ENCODE measurements around the gene IKZF5.
A peak's percentile ranks its signal among the peaks of the same experiment; 100 is the strongest.

Gene IKZF5

DNA sequence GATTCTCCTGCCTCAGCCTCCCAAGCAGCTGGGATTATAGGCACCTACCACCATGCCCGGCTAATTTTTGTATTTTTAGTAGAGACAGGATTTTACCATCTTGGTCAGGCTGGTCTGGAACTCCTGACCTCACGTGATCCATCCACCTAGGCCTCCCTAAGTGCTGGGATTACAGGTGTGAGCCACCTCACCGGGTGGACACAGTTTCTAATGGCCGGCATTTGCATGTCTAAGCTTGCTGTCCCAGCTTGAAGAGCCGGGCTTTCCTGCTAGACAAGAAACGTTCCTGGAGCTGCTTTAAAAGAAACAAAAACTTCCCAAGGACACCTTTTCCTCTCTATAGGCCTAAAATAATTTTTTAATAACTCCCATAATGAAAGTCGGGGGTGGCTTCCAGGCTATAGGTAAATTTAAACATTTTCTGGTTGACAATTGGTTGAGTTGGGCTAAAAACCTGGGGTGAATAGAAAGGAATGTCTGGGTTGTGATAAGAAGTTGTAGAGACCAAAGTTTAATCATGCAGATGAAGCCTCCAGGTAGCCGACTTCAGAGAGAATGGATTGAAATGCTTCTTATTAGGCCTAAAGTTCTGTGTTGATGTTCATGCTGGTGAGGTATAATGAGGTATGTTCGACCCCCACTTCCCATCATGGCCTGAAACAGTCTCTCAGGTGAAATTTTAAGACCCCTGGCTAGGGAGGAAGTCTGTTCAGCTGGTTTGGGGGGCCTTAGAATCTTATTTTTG is 9.0 kb upstream of the IKZF5 start:
- no peak for DNase-seq (ENCODE audit: low read depth)
- TF ChIP-seq, protein P1, sequence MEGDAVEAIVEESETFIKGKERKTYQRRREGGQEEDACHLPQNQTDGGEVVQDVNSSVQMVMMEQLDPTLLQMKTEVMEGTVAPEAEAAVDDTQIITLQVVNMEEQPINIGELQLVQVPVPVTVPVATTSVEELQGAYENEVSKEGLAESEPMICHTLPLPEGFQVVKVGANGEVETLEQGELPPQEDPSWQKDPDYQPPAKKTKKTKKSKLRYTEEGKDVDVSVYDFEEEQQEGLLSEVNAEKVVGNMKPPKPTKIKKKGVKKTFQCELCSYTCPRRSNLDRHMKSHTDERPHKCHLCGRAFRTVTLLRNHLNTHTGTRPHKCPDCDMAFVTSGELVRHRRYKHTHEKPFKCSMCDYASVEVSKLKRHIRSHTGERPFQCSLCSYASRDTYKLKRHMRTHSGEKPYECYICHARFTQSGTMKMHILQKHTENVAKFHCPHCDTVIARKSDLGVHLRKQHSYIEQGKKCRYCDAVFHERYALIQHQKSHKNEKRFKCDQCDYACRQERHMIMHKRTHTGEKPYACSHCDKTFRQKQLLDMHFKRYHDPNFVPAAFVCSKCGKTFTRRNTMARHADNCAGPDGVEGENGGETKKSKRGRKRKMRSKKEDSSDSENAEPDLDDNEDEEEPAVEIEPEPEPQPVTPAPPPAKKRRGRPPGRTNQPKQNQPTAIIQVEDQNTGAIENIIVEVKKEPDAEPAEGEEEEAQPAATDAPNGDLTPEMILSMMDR (IDR thresholded peaks at IDR 0.05; ENCODE audit: low read length, missing control alignments) = no peak
- H3K4me3 ChIP-seq (replicated peaks; ENCODE audit: low read depth, low read length) = no peak overlapping the region

DNA sequence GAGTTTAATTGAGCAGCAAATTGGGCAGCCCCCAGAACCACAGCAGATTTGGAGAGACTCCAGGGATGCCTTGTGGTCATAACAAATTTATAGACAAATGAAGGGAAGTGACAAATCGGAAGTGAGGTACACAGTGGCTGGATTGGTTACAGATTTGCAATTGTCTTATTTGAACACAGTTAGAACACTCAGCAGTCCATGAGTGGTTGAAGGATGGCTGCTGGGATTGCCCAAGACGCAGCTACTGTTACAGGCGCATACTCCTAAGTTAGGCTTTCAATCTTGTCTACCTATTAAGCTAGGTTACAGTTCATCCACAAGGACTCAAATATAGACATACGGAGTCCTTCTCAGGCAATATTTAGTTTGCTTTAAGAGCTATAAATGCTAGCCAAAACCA is 7.6 kb upstream of the IKZF5 start:
- H3K4me3 ChIP-seq (replicated peaks; ENCODE audit: low read depth, low read length) = no peak overlapping the region
- no peak for DNase-seq (ENCODE audit: low read depth)
- TF ChIP-seq, protein P1 (IDR thresholded peaks at IDR 0.05; ENCODE audit: low read length, missing control alignments) = no peak

DNA sequence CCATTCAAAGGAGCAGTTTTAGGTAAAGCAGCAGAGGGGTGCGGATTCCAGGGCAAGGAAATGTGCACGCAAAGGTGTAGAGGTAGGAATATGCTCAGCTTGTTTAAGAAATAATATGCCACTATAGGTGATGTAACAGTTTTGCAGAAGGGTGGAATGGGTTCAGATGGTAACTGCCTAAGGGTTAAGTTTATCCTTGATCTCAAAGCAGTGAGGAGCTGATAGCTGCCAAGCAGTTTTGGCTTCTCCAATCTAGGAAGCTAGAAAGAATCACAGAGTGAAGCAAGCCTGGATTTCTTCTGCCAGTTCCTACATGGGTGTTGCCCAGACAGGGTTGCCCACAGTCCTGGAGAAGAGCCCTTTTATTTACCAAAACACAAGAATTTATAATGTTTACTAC is 6.2 kb upstream of the IKZF5 start:
- TF ChIP-seq, protein P1 (IDR thresholded peaks at IDR 0.05; ENCODE audit: low read length, missing control alignments) = no peak
- DNase-seq (ENCODE audit: low read depth) = no peak
- H3K4me3 ChIP-seq (replicated peaks; ENCODE audit: low read depth, low read length) = no peak overlapping the region

DNA sequence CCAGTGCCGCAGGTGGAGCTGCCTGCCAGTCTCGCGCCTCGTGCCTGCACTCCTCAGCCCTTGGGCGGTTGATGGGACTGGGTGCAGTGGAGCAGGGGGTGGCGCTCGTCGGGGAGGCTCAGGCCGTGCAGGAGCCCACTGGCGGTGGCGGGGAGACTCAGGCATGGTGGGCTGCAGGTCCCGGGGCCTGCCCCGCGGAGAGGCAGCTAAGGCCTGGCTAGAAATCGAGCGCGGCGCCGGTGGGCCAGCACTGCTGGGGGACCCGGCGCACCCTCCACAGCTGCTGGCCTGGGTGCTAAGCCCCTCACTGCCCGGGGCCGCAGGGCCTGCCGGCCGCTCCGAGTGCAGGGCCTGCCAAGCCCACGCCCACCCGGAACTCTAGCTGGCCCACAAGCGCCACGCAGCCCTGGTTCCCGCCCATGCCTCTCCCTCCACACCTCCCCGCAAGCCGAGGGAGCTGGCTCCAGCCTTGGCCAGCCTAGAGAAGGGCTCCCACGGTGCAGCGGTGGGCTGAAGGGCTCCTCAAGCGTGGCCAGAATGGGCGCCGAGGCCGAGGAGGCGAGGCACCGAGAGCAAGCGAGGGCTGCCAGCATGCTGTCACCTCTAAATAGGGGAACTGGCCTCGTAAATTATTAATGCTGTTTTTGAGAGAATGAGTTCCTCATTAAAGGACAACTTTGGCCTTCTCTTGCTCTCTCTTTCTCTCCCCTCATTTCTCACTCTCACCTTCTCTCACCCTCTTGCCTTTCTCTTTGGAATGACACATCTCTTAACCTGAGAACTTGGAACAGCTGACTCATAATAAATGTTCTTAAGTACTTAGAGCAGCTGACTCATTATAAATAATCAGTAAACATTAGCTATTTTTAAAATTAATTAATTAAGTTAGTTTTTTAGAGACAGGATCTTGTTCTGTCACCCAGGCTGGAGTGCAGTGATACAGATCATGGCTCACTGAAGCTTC is 5.1 kb upstream of the IKZF5 start:
- H3K4me3 ChIP-seq (replicated peaks; ENCODE audit: low read depth, low read length) = no peak overlapping the region
- no peak for DNase-seq (ENCODE audit: low read depth)
- TF ChIP-seq, protein P1 (IDR thresholded peaks at IDR 0.05; ENCODE audit: low read length, missing control alignments) = no peak

DNA sequence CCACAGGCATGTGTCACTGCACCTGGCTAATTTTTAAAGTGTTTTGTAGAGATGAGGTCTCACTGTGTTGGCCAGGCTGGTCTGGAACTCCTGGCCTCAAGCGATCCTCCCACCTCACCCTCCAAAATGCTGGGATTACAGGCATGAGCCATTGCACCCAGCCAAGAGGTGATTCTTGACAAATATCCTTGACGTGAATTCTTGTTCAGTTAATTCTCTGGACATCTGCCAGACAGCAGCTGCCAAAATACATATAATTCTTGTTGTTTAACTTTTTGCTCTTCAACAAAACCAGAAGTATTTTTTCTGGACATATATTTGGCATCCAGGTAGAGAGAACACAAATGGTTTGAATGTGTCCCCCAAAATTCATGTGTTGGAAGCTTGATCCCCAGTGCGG is 3.4 kb upstream of the IKZF5 start:
- H3K4me3 ChIP-seq (replicated peaks; ENCODE audit: low read depth, low read length) = no peak overlapping the region
- TF ChIP-seq, protein P1 (IDR thresholded peaks at IDR 0.05; ENCODE audit: low read length, missing control alignments) = no peak
- DNase-seq (ENCODE audit: low read depth) = no peak

DNA sequence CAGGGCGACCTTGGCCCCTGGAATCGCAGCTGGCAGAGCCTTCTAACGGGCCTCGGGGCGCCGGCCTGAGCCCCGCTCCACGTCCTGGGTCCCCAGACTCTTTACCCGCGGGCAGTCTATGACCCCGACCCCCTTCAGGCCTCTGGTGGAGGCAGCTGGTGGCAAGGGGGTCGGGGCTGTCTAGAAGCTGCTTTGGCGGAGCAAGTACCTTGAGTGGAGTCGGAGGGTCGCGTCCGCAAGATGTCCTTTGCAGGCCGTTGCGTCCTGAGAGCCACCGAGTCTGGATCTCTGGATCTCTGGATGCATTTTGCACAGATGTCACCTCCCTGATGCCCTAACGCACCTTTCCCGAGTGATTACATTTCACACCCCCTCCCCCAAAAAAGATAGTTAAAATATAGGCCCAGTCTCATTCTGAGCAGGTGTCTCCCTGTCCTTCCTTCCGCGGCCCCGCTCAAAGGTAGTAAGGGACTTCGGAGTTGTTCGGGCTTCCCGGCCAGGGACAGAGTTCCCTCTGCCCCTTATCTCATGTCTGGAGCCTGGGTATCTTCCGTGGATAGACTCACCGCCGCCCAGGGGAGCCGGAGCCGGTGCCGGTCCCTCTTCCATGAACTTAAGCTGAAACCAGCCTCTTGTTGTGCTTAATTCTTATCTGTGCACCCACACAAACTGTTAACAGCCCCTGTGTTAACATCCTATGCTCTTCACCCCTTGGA is 668 bp upstream of the IKZF5 start:
- H3K4me3 ChIP-seq (replicated peaks; ENCODE audit: low read depth, low read length) = peak overlapping the region; percentile 78
- no peak for DNase-seq (ENCODE audit: low read depth)
- TF ChIP-seq, protein P1 (IDR thresholded peaks at IDR 0.05; ENCODE audit: low read length, missing control alignments) = no peak
